Activated T-cell treated with anti-CD3 and anti-CD28 coated beads, Interleukin-2, amount 50 U/mL, for 4 hours (primary cell): Measurements from ENCODE around the gene KLHL33. TPM values are rescaled to one million over a fixed set of nuclear protein-coding genes. Genes with fewer than 3 reads are reported as not detected.
A peak's percentile ranks its signal among the peaks of the same experiment; 100 is the strongest.

Experiments used
- ATAC-seq, 2 donors: fragments of 200-7000 bp; cut with Tn5 transposase; one replicate each; pipeline ENCODE4 v1.10.0; 2021
- DNase-seq: peaks from one replicate; pipeline ENCODE4 v3.0.0-alpha.2; 2020
- H3K27me3 Mint-ChIP-seq: one replicate; pipeline ENCODE4 v1.8.0; 2021; ENCODE audit warnings: low read depth, mixed read lengths
- H3K36me3 Mint-ChIP-seq: one replicate; pipeline ENCODE4 v1.8.0; 2022; ENCODE audit warnings: mixed read lengths; ENCODE audit not compliant: insufficient read depth
- H3K4me1 Mint-ChIP-seq: one replicate; pipeline ENCODE4 v1.8.0; 2021; ENCODE audit warnings: low read depth, mixed read lengths
- H3K4me3 Mint-ChIP-seq: one replicate; pipeline ENCODE4 v1.8.0; 2021; ENCODE audit warnings: mild to moderate bottlenecking, moderate library complexity, mixed read lengths
- H3K9me3 Mint-ChIP-seq: one replicate; pipeline ENCODE4 v1.8.0; 2021; ENCODE audit warnings: mixed read lengths
- total RNA-seq, 3 donors: library from RNA; stranded (reverse); gene quantifications; one replicate each; pipeline ENCODE4 v1.2.1, GENCODE V29; 2021

KLHL33 gene
- total RNA-seq, 3 donors from 2014 or later = 0.05 TPM; not detected in 2

DNA sequence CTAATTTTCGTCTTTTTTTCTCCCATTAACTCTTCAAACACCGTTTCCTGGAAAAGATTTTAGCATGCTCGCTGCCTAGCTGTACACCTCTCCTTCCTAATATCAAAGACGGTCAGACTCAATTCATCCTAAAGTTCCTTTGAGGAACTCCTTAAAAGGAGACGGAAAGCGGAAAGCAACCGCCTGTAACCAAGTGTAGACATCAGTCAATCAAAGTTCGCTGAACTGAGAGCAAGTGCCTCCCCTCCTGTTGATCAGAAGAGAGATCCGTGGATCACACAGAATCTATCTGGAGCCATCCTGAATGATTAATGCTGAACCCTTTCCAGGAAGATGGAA, 22.3 kb downstream of the KLHL33 start:
- DNase-seq = no peak
- Mint-ChIP-seq H3K4me3 (peak overlapping the region; percentile 94), H3K9me3 (no peaks in the 10 kb centered on the region), H3K27me3 (no peaks in the 10 kb centered on the region), H3K36me3 (peaks cover 7% of the 10 kb centered on the region), H3K4me1 (peaks cover 47% of the 10 kb centered on the region)
- peak; percentile 45 to 53 for ATAC-seq

DNA sequence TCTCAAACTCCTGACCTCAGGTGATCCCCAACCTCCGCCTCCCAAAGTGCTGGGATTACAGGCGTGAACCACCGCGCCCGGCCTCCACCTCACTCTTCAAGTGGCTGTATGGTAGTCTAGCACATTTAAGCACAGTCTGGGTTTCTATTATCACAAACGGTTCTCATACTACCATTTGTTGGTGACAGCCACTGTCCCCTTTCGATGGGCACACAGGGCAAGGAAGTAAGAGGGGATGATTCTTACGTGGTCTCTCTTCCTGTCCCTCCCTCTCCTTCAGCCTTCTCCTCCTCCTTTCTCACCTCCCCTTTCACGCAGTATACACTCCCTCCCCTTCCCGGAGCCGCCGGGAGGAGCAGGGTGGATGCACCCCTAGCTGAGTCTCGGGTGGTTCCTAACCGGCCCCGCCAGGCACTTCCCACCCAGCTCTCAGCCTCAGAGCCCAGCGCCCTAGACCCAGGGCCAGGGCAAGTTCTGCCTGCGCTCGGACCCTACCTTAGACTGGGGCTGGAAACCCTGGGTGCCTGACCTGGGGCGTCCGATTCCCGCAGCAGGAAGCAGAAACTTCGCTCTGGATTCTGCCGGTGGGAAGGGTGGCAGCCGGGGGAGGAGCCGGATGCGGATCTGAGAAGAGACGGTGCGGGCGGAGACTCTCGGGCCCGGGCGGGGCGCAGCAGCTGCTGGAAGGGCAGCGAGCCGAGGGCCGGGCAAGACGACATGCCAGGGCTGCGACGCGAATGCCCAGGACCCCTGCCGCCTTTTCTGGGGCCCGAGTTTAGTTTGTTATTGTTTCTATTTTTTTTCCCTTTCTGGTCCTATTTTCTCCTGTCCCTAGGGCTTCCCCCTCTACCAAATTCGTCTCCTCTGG, 22.9 kb downstream of the KLHL33 start, which contains the start of gene TEP1:
Gene TEP1 (minus strand): TSS at position 626 of the 868 bp plus-strand sequence. CDS start 5,062 bp downstream, outside the sequence.
- Mint-ChIP-seq H3K4me3 (peak within 1 kb of the TSS; percentile 94), H3K27me3 (no peaks in the 10 kb centered on the region), H3K4me1 (peaks cover 48% of the 10 kb centered on the region), H3K36me3 (peaks cover 8% of the 10 kb centered on the region), H3K9me3 (no peaks in the 10 kb centered on the region)
- peak; percentile 87 to 88 for ATAC-seq
- peak; percentile 57 for DNase-seq

DNA sequence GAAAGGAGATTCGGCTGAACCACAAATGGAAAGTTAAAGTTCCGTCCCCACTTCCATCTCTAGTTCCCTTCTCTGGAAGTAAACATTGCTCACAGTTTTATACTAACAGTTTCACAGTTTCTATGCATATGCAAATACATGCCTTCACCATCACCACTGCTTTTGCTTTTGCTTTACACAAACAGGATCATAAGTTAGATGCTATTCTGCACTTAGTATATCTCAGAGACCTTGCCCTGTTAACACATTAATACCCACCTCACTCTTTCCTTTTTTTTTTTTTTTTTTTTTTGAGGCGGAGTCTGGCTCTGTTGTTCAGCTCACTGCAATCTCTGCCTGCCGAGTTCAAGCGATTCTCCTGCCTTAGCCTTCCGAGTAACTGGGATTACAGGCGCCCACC, 23.6 kb downstream of the KLHL33 start:
- Mint-ChIP-seq H3K36me3 (peaks cover 13% of the 10 kb centered on the region), H3K4me1 (peaks cover 49% of the 10 kb centered on the region), H3K4me3 (peak overlapping the region; percentile 94), H3K27me3 (no peaks in the 10 kb centered on the region), H3K9me3 (no peaks in the 10 kb centered on the region)
- ATAC-seq (peak; percentile 47 to 58), DNase-seq (no peak)

DNA sequence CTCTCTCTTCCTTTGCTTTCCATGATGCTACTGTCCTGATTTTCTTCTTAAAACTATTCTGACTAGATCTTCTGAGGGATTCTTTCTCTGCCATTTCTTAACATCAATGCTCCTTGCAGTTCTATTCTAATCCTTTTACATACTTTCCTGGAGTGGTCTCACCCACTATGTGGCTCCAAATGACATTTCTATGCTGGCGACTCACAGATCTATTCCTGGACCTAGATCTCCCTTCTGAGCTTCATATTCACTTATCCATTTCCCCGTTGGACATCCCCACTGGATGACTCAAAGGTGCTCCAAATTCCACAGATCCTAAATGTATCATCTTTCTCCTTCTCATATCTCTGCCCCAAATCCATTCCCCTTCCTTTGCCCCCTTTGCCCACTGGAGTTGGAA, 26.7 kb downstream of the KLHL33 start:
- Mint-ChIP-seq H3K4me3 (no peak overlapping the region), H3K4me1 (peaks cover 47% of the 10 kb centered on the region), H3K27me3 (no peaks in the 10 kb centered on the region), H3K9me3 (no peaks in the 10 kb centered on the region), H3K36me3 (peaks cover 35% of the 10 kb centered on the region)
- no peak for ATAC-seq
- no peak for DNase-seq

DNA sequence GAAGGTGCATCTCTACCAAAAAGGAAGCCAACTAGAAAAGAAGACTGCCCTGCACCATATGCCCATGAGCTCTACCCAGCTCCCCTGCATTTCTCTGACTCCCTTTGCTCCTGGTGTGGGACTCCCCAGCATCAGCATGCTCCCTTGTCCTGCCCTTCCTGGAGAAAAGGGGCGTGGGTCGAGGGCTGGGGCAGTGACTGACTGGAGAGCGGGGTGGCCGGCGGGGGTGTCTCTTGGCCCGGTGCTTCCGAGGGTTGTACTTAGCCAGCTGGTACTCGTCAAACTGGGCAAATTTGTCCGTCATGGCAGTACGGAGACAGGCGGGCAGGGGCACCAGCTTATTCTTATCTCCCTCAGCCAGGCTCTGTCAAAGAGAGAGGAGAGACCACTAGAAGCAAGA, 32.4 kb downstream of the KLHL33 start:
- Mint-ChIP-seq H3K4me1 (peaks cover 33% of the 10 kb centered on the region), H3K9me3 (no peaks in the 10 kb centered on the region), H3K36me3 (peaks cover 53% of the 10 kb centered on the region), H3K27me3 (no peaks in the 10 kb centered on the region), H3K4me3 (no peak overlapping the region)
- ATAC-seq (no peak), DNase-seq (no peak)

DNA sequence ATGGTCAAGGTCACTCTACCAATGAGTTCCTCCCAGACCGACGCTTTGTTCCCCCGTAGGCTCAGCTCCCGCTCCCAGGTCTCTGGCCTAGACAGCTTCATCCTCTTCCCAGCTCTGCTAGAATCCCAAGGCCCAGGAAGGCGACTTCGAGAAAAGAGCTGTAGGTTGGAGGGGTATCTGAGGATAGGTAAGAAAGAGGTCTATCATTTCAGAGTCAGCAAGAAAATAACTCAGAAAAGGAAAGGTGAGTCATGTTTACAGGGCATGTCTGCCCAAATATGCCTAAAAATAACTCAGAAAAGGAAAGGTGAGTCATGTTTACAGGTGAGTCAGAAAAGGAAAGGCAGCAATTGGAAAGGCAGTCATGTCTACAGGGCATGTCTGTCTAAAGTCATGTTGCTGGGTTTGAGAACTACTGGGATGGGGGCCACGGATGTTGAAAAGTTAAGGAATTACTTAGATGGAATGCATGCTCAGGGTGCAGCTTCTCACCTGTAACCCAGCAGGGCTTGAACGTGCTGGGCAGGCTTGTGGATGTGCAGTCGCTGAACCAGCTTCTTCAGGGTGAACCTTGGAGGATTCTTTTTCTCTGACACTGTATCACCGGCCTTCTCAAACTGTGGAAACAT, 34.9 kb downstream of the KLHL33 start:
- no peaks in the 10 kb centered on the region for H3K9me3 Mint-ChIP-seq

DNA sequence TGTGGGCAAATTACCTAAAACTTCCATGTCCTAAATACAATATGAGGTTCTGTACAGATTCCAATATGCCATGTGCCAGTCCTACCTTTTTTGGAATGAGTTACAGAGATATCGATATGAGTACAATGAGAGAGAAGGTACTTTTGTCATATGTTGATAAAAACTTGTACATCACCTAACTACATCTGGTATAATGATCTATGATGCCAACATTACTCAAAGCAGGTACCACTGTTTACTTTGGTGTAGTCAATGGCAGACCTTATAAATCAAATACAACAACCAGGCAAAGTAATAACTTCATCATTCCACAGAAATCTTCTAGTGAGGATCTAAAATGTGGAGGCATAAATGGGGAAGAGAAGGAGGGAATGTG, 35.4 kb downstream of the KLHL33 start:
- no peak for DNase-seq
- H3K9me3 Mint-ChIP-seq = no peaks in the 10 kb centered on the region
- ATAC-seq = peak; percentile 63 to 67
- peaks cover 28% of the 10 kb centered on the region for H3K4me1 Mint-ChIP-seq
- H3K4me3 Mint-ChIP-seq = peak overlapping the region; percentile 71
- H3K36me3 Mint-ChIP-seq = peaks cover 45% of the 10 kb centered on the region
- no peaks in the 10 kb centered on the region for H3K27me3 Mint-ChIP-seq

More for the DNA sequence above, 34.9 kb downstream of the KLHL33 start:
- H3K4me1 Mint-ChIP-seq = peaks cover 29% of the 10 kb centered on the region
- ATAC-seq (peak; percentile 88 to 97), DNase-seq (no peak)
- peak overlapping the region; percentile 71 for H3K4me3 Mint-ChIP-seq
- H3K27me3 Mint-ChIP-seq = no peaks in the 10 kb centered on the region
- peaks cover 44% of the 10 kb centered on the region for H3K36me3 Mint-ChIP-seq

DNA sequence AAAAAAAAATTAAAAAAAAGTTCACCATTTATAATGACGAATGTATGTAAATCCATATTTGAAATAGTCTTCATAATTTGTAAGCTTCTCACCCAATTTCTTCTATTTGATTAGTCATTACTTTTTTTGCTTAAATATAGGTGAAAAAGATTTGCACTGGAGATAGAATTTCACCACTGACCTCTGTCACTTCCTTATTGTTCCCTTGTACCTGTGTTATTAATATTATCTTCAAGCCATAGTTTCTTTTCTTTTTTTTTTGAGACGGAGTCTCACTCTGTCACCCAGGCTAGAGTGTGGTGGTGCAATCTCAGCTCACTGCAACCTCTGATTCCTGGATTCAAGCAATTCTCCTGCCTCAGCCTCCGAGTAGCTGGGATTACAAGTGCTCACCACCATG, 38.5 kb downstream of the KLHL33 start:
- ATAC-seq = no peak
- Mint-ChIP-seq H3K36me3 (peaks cover 40% of the 10 kb centered on the region), H3K27me3 (no peaks in the 10 kb centered on the region), H3K9me3 (no peaks in the 10 kb centered on the region), H3K4me3 (no peak overlapping the region), H3K4me1 (peaks cover 20% of the 10 kb centered on the region)
- no peak for DNase-seq

DNA sequence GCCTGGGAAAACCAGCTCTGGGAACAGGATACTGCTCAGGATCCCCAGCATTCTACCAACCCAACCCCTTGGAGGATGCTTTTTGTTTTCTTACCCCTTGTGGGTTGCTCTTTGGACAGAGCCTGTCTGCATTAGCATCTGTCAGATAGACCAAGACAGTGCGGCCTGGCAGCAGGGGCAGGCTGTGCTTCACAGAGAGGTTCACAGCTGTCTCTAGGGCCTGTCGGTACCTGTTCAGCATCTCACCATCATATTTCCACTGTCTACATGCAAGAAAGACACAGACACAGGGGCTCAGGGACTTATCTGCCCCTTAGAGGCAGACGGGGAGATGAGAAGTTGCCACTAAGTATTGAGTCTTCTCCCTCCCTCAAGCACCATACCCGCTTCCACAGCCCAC, 44.5 kb downstream of the KLHL33 start:
- DNase-seq = no peak
- no peaks in the 10 kb centered on the region for H3K9me3 Mint-ChIP-seq
- no peaks in the 10 kb centered on the region for H3K4me1 Mint-ChIP-seq
- no peak overlapping the region for H3K4me3 Mint-ChIP-seq
- no peaks in the 10 kb centered on the region for H3K27me3 Mint-ChIP-seq
- H3K36me3 Mint-ChIP-seq = peaks cover 46% of the 10 kb centered on the region
- ATAC-seq = no peak

DNA sequence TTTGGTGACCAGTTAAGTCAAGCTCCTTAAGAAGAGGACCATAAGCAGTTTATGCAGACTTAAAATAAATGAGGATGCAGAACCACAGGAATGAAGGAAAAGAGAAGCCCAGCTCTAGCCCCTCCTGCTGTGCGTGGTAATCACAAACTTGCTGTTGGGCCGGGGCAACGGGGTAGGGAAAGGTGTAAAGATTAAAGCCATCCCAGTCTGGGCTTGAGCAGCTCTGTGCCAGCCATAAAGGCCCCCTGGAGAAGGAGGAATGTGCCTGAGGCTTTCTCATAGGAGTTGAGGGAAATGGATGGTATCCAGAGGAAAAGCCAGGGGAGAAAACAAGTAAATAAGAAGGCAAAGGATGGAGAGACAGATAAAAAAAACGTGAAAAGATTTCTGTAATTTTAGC, 47.8 kb downstream of the KLHL33 start:
- DNase-seq (no peak), ATAC-seq (no peak)
- Mint-ChIP-seq H3K4me3 (no peak overlapping the region), H3K4me1 (no peaks in the 10 kb centered on the region), H3K27me3 (no peaks in the 10 kb centered on the region), H3K36me3 (peaks cover 49% of the 10 kb centered on the region), H3K9me3 (no peaks in the 10 kb centered on the region)

DNA sequence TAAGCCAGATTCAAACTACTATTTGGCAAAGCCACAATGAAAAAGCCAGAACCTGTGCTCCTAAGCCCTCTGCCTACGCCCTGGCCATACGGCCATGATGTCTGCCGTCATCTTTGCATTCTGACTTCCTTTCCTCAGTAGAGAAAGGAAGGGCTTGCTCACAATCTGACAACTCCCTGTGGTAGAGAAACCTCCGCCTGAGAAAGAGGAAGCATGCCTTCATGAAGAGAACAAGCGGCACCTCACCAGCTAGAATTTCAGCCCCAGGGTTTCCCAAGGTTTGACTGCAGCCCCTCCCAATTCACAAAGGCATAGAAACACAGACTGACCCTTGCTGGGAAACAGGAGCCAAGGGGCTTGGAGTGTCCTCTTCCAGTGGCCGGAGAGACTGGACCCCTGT, 48.4 kb downstream of the KLHL33 start:
- H3K9me3 Mint-ChIP-seq = no peaks in the 10 kb centered on the region
- no peak for DNase-seq
- peaks cover 47% of the 10 kb centered on the region for H3K36me3 Mint-ChIP-seq

DNA sequence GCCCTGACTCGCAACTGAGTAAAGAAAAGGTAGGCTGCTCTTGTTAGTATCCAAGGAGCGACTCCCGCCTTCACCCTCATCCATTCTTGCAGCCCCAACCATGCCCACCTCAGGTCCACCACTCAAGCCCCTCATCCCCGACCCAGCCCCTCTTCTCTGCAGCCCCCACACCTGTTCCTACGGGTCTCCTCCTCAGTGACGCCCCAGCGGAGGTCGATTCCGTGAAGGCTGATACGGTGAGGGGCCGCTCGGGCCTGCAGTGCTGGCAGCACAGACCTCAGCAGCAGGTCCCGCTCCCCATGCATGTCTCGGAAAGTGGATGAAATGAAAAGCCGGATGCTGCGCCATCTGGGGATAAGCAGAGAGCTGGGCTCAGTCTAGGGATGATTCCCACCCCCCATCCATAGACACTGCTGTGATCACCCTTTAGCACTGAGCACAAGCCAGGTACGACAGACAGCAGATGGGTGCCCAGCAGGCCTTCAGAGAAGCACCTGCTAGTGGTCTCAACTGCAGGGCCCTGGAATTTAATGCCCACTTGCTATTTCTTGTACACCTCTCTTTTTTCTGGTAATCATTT, 49.6 kb downstream of the KLHL33 start:
- DNase-seq (no peak), ATAC-seq (no peak)
- H3K36me3 Mint-ChIP-seq = peaks cover 49% of the 10 kb centered on the region
- no peaks in the 10 kb centered on the region for H3K9me3 Mint-ChIP-seq
- no peak overlapping the region for H3K4me3 Mint-ChIP-seq
- no peaks in the 10 kb centered on the region for H3K4me1 Mint-ChIP-seq
- no peaks in the 10 kb centered on the region for H3K27me3 Mint-ChIP-seq

More for the DNA sequence above, 48.4 kb downstream of the KLHL33 start:
- no peak overlapping the region for H3K4me3 Mint-ChIP-seq
- no peaks in the 10 kb centered on the region for H3K27me3 Mint-ChIP-seq
- no peaks in the 10 kb centered on the region for H3K4me1 Mint-ChIP-seq
- no peak for ATAC-seq

DNA sequence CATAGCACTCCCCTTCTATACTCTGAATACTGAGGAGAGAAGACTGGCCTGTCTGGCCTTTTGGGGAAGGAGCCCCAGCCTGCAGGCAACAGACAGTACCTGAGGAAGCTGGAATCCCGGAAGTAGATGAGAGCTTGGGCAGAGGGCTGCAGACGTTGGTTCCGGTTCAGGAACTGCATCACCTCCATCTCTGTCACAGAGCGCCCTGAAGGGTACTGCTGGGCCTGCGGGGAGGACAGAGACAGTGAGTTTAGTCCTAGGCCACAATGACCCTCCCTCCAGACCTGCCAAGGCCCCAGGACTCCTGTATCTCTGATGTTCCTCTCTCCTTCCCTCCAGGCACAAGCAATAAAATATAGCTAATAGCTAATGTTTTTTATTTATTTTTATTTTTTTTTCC, 51.1 kb downstream of the KLHL33 start:
- no peaks in the 10 kb centered on the region for H3K27me3 Mint-ChIP-seq
- no peak for DNase-seq
- ATAC-seq = no peak
- H3K4me3 Mint-ChIP-seq = no peak overlapping the region
- peaks cover 53% of the 10 kb centered on the region for H3K36me3 Mint-ChIP-seq
- no peaks in the 10 kb centered on the region for H3K4me1 Mint-ChIP-seq
- H3K9me3 Mint-ChIP-seq = no peaks in the 10 kb centered on the region

DNA sequence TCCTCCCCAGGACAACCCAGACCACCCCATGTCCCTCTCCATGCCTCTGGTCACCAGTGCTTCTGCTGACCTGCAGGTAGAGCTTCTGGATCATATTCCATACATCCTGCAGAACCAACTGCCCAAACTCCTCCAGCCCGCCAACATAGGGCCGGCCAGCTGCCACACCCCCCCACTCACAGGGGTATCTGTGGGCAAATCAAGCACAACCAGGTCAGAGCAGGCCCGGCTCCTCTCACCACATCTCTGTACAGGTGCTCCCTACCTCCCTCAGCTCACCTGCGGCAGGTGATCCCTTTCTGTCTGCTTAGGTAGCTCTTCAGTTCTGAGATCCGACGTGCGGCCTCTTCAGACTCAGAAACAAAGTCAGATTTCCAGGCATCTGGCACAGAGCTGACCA, 51.6 kb downstream of the KLHL33 start:
- H3K4me3 Mint-ChIP-seq = no peak overlapping the region
- ATAC-seq (no peak), DNase-seq (no peak)
- H3K9me3 Mint-ChIP-seq = no peaks in the 10 kb centered on the region
- peaks cover 48% of the 10 kb centered on the region for H3K36me3 Mint-ChIP-seq
- no peaks in the 10 kb centered on the region for H3K27me3 Mint-ChIP-seq
- H3K4me1 Mint-ChIP-seq = no peaks in the 10 kb centered on the region

DNA sequence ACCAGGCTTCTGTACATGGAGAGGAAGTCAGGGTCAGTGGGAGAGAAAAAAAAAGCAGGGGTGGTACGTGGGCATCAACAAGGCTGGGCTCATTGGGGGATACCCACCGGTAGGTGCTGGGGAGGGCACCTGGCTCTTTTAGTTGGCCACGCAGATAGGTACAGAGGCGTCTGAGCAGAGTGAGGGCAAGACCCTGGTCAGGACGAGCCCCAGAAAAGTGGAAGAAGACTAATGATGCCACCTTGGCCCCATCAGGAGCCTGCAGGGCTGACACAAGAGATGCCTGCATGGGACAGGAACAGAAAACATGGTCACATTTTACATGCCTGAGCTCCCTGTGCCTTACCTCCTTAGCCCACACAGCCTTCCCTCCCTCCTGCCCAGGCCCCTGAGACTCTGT, 52.3 kb downstream of the KLHL33 start:
- no peaks in the 10 kb centered on the region for H3K27me3 Mint-ChIP-seq
- H3K9me3 Mint-ChIP-seq = no peaks in the 10 kb centered on the region
- H3K4me1 Mint-ChIP-seq = no peaks in the 10 kb centered on the region
- no peak for DNase-seq
- H3K4me3 Mint-ChIP-seq = no peak overlapping the region
- no peak for ATAC-seq
- peaks cover 45% of the 10 kb centered on the region for H3K36me3 Mint-ChIP-seq
